GM18519 (cell line): Measurements from ENCODE around the gene MAP4K3.
"Not testable (repeated sequence)": the region's sequence is repeated elsewhere in the genome, so short reads cannot be mapped to it uniquely, and the experiment has no call there.

Experiments used
- ATAC-seq: cut with Tn5 transposase; IDR thresholded peaks from one replicate; pipeline ENCODE4 v1.9.1; 2021; ENCODE audit warnings: mild to moderate bottlenecking, moderate library complexity; ENCODE audit not compliant: unreplicated experiment, low FRiP score

MAP4K3 gene

DNA sequence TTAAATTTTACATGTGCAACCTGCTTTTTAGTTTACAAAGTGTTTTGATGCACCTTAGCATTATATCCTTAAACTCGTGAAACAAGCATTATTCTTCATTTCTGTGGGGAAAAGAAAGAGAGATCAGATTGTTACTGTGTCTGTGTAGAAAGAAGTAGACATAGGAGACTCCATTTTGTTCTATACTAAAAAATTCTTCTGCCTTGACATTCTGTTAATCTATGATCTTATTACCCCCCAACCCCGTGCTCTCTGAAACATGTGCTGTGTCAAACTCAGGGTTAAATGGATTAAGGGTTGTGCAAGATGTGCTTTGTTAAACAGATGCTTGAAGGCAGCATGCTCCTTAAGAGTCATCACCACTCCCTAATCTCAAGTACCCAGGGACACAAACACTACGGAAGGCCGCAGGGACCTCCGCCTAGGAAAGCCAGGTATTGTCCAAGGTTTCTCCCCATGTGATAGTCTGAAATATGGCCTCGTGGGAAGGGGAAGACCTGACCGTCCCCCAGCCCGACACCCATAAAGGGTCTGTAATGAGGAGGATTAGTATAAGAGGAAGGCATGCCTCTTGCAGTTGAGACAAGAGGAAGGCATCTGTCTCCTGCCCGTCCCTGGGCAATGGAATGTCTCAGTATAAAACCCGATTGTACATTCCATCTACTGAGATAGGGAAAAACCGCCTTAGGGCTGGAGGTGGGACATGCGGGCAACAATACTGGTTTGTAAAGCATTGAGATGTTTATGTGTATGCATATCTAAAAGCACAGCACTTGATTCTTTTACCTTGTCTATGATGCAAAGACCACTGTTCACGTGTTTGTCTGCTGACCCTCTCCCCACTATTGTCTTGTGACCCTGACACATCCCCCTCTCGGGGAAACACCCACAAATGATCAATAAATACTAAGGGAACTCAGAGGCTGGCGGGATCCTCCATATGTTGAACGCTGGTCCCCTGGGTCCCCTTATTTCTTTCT is 115.7 kb downstream of the MAP4K3 start:
- not testable (repeated sequence) for ATAC-seq

DNA sequence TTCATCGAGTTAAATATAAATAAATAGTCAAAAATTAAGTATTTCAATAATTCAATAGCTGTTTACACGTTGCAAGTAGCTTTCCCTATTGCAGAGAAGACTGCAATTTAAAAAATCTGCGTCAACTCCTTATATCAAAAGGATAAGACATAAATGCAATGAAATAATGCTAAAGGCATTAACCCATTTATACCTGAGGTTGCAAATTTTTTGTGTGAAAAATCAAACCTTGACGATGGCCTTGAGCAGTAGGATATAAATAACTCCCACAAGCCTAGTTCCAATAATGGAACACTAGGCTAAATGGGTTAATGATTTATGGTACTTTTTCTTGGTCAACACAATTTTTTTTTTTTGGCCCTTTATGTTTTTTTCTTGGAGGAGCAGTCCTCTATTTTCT is 116.9 kb downstream of the MAP4K3 start:
- ATAC-seq: no peak

DNA sequence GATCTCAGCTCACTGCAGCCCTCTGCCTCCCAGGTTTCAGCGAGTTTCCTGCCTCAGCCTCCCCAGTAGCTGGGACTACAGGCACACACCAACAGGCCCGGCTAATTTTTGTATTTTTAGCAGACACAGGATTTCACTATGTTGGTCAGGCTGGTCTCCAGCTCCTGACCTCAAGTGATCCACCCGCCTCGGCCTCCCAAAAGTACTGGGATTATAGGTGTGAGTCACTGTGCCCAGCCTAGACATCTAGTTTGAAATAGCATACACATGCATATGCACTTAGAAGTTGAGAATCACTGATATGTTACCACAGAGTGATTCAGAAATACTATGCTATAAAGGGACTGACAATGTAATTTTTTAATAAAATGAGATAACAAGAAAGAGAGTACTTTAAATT is 123.5 kb downstream of the MAP4K3 start:
- no peak for ATAC-seq

DNA sequence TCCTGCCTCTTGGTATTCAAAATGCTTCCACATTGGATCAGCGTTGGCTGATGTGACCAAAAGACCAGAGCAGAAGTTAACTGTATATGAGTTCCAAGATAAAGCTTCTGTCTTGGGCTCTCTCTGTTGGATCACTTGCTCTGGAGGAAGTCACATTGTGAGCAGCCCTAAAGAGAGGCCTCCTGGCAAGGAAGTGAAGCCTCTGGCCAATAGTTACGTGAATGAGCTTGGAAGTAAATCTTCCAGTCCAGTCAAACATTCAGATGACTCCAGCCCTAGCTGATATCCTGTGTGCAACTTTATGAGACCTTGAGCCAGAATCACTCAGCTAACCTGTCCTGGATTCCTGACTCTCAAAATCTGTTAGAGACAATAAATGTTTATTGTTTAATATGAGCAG is 125.6 kb downstream of the MAP4K3 start:
- no peak for ATAC-seq

DNA sequence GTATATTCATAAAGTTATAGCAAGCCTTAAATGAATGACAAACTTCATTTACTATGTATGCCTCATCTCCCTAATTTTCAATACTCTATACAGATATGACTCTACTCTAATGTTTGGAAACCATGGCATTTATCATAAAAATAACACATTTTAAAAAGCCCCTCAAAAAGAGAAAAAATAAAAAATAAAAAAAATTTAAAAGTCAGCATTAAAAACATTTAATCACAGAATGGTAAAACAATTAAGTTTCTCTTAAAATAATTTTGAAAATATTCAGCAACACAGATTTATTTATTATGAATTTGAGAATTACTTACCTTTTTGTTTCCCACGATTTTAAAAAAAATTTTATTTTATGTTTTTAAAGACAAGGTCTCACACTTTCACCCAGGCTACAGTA is 128.3 kb downstream of the MAP4K3 start:
- no peak for ATAC-seq

DNA sequence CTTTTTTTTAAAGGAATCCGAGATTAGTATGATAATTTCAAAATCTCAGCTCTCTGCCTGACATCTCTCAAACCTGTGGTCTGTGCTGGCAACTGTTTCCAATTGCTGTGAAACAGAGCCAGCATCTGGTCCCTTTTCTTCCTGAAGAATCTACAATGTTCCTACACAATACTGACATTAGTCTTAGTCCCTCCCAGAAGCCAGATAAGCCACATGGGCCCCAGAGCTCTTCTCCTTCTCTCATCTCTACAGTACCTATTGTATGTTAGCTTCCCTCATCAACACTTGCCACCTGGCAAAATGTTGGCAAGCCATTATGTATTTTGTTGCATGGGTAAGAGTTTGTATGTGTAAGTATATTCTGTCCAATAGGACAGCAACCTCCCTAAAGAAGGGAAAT is 130.5 kb downstream of the MAP4K3 start:
- no peak for ATAC-seq

DNA sequence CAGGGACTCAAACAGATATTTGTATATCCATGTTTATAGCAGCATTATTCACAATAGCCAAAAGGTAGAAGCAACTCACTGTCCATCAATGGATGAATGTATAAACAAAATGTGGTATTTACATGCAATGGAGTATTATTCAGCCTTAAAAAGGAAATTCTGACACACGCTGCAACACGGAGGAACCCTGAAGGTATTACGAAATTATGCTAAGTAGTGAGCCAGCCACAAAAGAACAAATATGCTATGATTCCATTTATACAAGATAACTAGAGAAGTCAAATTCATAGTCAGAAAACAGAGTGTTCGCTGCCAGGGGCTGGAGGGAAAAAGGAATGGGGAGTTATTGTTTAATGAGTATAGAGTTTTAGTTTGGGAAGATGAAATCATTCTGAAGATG is 132.4 kb downstream of the MAP4K3 start:
- no peak for ATAC-seq

DNA sequence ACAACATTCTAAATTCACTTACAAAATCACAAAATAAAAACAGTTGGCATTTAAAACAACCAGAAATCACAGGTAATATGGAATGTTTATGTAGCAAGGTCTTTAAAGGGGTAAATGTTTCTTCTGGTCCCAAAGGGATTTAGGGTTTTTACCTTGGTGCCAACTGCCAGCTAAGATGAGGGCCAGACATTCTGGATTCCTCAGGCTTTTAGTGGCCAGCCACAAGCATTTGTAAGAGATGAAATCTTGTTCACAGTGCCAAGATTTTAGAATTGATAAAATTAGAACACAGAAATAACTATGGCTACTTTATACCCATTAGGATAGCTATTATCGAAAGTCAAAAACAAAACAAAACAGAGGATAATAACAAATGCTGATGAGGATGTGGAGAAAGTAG is 132.9 kb downstream of the MAP4K3 start:
- ATAC-seq: no peak

DNA sequence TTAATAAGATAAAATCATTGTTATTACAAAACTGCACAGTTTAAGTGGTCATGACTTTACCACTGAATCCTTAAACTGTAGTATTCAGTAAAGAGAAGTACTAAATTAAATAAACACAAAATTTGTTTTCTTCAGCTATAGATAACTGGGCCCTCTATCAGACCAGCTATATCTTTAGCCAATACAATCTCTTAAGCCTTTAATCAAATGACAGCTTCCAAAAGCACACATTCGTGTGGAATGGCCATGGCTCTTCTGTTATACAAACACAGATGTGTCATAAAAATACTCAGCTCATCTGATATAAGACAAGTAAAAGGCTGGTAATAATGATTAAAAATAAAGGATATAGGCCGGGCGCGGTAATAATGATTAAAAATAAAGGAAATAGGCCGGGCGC is 135.7 kb downstream of the MAP4K3 start:
- ATAC-seq: no peak

DNA sequence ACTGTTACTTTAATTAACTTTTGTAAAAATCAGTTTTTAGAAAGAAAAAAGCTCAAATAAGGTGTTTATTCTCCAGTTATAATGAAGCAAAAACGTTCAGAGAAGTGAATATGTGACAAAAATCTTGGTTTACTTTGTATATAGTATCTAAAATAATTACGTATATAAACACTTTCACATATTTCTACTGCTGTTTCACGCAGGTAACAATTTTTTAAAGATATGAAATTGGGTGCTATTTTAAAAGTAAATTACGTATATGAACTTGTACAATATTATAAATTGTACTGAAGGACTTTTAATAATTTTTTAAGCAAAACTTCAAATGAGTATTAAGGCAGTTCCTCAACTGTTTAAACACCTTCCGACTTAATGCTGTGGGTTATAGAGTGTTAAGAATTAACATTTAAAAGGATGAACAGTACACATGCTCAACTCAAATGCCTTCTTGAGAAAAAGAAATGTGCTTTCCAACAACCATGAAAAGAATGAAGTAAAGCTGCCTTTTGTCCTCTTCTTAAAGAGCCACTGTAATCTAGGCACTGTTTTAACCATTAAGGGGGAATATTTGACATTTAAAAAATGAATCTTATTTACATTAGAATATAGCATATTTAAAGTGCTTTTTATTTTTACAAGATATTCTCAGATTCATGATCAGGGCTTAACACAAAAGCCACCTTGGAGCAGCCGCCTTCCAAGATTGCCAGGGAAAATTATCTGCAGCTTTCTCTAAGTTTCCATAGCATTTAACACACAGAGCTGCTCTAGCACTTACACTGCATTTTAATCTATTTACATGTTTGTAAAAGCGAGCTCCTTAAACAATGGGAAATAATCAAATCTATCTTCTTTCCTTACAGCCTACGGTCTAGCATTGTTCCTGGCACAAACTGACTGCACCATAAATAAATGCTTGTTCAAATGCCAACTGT is 136.8 kb downstream of the MAP4K3 start:
- no peak for ATAC-seq

DNA sequence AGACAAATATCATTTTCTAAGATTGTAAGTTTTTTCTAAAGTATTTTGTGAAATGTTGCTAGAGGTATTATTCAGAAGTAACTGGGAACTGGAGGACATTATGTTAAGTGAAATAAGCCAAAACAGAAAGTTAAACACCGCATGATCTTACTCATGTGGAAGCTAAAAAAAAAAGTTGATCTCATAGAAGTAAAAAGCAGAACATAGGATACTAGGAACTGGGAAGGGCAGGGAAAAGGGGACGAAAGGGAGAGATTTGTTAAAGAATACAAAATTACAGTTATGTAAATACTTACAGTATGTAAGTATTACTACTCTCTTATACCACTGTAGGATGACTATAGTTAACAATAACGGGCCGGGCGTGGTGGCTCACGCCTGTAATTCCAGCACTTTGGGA is 146.7 kb downstream of the MAP4K3 start:
- no peak for ATAC-seq

DNA sequence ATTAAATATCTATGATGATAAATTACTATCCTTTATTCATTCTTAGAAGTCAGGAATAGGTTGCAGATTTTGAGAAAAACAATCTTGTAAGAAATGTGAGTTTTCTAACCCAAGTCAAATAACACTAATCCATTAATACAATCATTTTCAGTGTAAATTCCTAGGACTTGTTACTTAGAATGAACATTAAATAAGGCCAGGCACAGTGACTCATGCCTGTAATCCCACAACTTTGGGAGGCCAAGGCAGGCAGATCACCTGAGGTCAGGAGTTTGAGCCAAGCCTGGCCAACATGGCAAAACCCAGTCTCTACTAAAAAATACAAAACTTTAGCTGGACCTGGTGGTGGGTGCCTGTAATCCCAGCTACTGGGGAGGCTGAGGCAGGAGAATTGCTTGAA is 147.5 kb downstream of the MAP4K3 start:
- no peak for ATAC-seq

DNA sequence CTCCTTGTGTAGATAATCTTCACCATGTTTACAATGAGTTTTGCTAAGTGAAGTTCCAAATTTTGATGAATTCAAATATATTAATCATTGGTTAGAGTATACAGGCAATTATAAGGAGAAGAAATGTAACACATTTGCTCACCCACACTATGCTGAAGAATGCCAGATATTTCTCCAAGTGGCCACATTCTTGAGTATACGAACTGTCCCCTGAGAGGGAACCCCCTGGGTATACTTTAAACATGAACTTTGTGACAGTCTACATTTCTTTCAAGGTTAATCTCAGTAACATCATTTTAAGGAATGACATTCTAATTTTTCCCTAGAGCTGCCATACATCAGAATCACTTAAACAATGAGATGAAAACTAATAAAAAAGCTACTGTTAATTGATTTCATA is 153.5 kb downstream of the MAP4K3 start:
- no peak for ATAC-seq

DNA sequence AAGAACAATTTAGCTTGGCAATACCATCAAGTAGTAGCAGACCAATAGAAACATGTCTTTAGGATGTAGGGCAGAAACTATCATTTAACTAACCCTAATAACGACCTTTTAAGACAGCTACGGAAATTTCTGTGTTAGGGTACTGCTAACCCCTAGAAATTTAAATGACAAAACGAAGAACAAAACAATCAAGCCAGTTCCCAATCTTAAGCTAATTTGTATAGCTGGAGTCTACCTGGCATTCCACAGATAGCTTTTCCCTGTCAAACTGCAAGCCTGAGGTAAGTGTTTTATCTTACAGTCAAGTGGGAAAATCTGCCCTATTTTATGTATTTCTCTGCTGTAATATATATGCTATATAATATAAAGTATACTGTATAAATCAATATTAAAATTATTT is 155.7 kb downstream of the MAP4K3 start:
- no peak for ATAC-seq

DNA sequence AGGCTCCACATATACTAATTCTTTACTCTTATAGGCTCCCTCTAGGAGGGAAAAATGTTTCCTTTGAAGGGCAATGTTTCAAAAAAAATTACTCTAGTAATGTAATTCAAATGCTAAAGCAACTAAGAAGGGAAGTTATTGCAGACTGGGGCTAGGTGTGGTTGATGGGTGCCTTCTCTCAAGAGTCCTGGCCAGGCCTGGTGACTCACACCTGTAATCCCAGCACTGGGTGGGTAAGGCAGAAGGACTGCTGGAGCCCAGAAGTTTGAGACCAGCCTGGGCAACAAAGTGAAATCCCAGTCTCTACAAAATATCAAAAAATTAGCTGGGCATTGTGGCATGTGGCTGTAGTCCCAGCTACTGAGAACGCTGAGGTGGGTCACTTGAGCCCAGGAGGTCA is 162.1 kb downstream of the MAP4K3 start:
- no peak for ATAC-seq

DNA sequence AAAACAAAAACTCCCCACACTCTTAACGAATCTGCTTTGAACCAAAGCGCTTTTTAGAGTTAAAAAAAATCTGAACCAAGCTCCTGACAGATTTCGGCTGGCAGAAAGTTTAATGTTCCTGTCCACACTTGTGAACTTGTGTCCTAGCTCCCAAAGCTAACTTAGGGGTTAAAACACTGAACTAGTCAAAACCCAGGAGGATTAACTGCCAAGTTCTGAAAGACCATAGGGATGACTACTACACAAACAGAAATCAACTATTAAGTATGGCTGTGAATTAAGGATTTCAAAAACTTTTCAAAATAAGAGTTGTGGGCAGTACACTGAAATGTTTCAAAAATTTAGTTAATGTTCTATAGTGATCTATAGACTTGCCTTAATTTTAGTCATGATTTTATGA is 167.1 kb downstream of the MAP4K3 start:
- ATAC-seq: no peak

DNA sequence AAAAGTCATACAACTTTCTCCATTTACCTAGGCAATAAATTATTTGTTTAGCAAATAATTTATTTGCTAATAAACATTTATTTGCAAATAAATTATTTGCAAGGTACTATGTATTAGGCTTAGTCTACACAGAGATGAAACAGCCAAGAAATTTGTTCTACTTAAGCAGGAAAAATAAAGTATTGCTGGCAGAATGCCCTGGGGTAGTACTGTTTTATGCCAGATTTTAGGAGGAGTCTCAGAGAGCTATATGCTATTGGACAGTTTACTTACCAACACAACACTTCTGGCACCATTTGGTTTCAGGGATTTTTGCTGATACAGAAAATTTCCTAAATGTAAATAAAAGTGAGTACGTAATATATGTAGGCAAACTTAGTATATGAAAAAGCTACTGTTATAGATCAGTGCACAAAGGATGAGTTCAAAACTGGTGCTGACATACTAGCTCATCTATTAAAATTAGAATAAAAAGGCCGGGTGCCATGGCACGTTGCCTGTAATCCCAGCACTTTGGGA is 170.1 kb downstream of the MAP4K3 start:
- ATAC-seq: no peak

DNA sequence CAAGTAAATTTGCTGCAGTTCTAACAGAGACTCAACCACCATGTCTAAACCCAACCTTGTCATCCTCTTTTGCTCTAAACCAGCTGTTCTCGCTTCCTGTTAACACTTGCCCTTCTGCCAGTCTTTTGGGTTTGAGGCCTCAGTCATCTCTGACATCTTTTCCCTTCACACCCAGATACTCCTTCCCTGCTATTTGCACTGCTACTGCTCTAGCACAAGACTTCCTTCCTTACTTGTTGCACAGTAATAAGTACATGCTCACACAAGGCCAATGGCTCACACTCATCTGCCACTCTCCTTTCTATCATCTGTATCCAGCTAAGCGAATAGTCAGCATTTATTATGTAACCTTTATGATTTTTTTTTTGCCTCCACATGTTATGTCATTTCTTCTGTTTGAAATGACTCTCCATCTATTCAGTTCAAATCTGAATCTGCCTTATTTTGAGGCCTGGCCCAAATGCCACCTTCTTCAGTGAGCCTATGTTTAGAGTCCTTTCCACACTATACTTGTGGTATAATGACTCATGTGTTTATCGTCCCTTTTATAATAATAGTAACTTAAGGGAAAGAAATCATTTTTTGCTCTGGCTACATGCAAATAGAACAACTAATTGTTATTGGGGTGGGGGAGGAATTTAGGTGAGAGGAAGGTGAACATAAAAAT is 170.8 kb downstream of the MAP4K3 start:
- ATAC-seq: peak; percentile 59

DNA sequence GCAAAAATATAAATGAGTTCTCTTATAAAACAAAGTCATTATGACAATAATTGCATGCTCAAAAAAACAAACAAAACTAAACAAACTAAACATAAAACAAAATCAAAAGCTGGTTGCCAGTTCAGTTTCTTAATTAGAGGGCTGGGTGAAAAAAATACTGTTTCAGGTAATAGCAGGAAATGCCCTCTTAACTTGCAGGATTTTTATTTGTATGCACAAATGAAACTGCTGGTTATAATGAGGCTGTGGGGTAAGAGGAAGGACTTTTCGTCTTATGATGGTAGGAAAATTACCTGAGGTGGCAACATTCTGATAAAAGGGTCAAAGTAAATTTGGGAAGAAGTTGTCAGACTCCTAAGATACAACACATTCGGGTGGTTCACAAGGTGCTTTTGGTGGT is 171.8 kb downstream of the MAP4K3 start:
- ATAC-seq: no peak

DNA sequence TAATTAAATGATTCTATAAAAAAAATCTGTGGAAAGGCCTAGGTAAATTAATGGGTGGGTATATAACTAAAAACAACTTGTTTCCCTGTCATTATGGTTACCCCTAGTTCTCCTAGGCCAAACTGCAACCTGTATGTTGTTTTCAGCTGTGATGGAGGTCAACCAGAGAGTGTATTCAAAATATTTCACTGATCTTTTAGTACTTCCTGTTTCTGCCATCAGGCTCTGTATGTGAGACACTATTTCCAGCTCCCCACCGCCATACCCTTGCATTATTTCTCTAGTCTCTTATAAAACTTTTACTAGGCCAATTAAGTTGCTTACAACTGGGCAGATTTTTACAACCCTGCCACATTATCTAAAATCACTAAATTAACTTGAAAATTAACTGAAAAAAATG is 172.4 kb downstream of the MAP4K3 start:
- ATAC-seq: peak; percentile 77

DNA sequence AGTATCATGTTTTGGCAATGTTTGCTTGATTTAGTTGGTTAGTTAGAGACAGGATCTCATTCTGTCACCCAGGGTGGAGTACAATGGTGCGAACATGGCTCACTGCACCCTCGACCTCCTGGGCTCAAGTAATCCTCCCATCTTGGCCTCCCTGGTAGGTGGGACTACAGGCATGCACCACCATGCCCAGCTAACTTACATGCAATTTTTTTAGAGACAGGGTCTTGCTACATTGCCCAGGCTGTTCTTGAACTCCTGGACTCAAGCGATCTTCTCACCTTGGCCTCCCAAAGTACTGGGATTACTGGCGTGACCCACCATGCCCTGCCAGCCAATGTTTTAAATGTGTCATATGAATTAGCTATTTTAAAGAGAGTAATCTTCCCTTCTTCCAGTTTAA is 177.0 kb downstream of the MAP4K3 start:
- ATAC-seq: no peak
